GM15510 (cell line): ENCODE measurements around the gene AREL1.

Experiments used
- POLR2A ChIP-seq: IDR thresholded peaks from 3 replicates; pipeline ENCODE4 v1.6.1; 2011; ENCODE audit warnings: borderline replicate concordance; ENCODE audit not compliant: insufficient read length; ENCODE audit errors: extremely low read depth

Gene AREL1, protein sequence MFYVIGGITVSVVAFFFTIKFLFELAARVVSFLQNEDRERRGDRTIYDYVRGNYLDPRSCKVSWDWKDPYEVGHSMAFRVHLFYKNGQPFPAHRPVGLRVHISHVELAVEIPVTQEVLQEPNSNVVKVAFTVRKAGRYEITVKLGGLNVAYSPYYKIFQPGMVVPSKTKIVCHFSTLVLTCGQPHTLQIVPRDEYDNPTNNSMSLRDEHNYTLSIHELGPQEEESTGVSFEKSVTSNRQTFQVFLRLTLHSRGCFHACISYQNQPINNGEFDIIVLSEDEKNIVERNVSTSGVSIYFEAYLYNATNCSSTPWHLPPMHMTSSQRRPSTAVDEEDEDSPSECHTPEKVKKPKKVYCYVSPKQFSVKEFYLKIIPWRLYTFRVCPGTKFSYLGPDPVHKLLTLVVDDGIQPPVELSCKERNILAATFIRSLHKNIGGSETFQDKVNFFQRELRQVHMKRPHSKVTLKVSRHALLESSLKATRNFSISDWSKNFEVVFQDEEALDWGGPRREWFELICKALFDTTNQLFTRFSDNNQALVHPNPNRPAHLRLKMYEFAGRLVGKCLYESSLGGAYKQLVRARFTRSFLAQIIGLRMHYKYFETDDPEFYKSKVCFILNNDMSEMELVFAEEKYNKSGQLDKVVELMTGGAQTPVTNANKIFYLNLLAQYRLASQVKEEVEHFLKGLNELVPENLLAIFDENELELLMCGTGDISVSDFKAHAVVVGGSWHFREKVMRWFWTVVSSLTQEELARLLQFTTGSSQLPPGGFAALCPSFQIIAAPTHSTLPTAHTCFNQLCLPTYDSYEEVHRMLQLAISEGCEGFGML

DNA sequence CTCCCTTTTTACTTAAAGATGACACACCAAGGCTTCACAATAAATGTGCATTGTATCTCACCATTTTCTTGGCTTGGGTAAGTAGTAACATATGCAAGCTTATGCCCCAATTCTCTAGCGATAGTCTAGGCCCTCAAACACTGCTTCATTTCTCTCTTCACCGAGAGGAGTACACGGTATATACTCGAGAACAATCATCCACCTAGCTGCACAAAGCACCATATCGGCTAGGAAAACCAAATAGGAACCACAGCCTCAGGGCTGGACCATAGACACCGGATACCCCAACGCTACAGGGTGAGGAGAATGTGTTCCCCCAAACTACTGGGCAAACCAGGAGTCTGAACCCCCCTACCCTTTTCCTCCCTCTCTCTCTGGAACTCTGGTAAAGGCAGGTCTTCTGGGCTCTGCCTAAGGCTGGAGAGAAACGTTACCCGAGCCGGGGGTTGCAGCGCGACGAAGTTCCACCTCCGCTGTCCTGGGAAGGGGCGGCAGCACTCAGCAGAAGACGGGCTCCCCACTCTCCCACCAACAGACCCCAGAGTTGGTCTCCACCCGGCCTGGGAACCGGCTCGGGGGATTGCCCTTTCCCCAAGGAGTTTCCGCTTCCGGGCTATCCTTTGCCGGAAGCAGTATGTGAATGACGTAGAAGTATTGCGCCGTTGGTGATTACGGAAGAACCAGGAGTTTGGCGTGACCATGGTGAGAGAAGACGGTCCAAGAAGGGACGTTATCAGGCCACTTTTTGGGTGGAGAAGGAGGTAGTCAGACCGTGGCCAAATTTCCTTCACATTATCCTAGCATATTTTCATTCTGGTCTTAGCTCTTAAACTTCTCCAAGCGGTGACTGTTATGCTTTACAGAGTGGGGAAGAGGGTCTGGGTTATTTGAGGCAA, at the start of gene AREL1, which contains the start of gene FCF1:
AREL1 (minus strand) TSS at position 582 of the 896 bp plus-strand sequence. CDS start 27,465 bp downstream, outside the sequence.
FCF1 (plus strand) TSS at position 646 of the 896 bp plus-strand sequence; CDS start at position 700, 54 bp downstream.
- peak; percentile 90 for TF ChIP-seq POLR2A

DNA sequence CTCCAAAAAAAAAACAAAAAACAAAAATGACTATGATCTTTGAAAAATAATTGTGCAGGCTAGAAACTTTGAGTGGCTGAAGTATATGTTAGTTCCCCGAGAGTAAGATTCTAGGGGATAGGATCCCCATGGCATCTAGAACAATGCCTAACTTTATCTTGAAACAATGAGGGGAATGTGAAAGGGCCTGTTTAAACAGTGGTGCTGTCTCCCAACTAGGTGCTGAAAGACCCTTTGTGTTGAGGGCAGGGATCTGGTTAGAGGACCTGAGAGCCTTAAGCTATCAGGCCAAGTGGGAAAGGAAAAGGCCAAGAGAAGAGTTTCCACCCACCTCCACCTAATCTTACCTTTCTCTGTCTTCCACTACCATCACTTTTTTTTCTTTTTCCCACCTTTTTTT, 43.4 kb upstream of the AREL1 start:
- no peak for TF ChIP-seq POLR2A

DNA sequence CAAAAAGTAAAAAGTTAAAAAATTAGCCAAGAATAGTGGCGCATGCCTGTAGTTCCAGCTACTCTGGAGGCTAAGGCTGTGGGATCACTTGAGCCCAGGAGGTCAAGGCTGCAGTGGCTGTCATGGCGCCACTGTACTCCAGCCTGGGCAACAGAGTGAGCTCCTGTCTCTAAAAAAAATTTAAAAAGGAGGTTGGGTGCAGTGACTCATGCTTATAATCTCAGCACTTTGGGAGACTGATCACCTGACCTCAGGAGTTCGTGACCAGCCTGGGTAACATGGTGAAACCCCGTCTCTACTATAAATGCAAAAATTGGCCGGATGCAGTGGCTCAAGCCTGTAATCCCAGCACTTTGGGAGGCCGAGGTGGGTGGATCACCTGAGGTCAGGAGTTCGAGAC, 42.0 kb upstream of the AREL1 start:
- TF ChIP-seq POLR2A = no peak

DNA sequence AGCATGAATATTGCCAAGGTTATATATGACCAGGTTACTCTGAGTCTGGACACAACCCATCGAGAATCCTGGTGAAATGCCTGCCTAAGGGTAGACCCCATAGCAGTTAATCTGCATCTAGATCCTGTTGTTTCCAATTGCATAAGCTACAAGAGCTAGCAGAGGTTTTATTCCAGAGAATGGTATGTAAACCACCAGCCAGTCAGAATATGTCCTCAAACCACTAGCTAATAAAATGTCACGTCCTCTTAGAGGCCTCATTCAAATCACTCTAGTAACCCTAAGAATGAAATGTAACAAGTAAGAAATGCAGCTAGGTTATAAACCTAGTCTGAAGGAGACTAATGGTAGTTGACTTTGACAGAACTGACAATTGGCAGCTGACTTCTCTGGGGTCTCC, 41.3 kb upstream of the AREL1 start:
- TF ChIP-seq POLR2A = no peak

DNA sequence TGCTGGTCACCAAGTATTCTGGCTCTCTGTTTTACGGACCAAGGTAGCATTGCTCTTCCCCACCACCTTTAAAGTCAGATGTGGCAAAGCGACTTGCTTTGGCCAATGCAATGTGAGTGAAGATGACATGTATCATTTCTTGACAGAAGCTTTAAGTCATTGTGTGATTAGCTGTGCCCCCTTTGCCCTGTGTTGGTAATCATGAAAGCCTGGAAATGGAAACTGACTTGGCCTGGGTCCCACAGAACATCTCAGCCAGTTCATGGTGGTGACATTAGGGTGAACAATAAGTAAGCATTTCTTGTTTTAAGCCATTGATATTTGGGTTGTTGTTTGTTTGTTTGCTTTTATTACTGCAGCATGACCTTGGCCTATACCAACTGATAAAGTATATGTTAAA, 34.4 kb upstream of the AREL1 start:
- no peak for TF ChIP-seq POLR2A

DNA sequence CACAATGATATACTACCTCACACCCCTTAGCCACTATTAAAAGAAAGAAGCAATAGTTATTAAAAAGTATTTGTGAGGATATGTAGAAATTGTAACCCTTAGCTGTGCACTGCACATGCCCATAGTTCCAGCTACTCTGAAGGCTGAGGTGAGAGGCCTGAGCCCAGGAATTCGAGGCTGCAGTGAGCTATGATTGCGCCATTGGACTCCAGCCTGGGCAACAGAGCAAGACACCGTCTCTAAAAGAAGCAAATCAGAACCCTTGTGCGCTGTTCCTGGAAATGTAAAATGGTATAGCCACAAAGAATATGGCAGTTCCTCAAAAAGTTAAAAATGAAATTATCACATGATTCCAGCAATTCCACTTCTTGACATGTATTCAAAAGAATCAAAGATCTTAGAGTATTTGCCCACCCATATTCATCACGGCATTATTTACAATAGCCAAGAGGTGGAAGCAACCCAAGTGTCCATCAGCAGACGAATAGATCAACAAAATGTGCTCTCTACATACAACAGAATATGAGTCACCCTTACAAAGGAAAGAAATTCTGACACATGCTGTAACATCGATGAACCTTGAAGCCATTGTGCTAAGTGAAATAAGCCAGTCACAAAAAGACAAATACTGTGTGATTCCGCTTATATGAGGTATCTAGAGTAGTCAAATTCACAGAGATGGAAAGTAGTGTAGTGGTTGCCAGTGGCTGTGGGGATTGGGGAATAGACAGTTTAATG, 26.6 kb upstream of the AREL1 start:
- TF ChIP-seq POLR2A = no peak

DNA sequence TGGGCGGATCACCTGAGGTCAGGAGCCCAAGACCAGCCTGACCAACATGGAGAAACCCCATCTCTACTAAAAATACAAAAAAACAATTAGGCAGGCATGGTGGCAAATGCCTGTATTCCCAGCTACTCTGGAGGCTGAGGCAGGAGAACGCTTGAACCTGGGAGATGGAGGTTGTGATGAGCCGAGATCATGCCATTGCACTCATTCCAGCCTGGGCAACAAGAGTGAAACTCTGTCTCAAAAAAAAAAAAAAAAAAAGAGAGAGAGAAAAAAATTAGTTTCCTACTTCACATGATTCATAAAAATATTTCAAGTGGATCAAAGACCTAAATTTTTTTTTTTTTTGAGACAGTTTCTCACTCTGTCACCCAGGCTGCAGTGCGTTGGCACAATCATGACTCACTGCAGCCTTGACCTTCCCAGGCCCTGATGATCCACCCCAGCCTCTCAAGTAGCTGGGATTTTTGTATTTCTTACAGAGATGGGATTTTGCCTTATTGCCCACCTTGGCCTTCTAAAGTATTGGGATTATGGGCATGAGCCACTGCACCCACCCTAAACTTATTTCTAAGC, 25.0 kb upstream of the AREL1 start:
- no peak for TF ChIP-seq POLR2A

DNA sequence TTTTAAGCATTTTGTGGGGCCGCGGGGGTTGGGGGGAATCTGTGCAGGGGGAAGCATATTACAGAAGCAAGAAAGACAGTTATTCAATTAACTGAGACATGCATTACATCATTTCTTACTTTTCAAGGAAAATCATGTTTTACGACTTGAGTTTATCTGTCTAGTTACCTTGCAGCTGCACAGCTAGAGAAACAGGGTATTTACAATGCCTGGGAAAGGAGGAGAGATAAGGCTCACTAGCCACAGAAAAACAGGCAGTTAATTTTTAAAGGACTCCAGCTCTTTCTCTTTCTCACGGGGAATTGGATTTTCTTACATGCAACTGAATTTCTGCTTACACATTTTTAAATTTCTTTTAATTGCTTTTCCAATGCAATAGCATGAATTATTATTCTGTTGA, 22.2 kb upstream of the AREL1 start:
- TF ChIP-seq POLR2A = no peak

DNA sequence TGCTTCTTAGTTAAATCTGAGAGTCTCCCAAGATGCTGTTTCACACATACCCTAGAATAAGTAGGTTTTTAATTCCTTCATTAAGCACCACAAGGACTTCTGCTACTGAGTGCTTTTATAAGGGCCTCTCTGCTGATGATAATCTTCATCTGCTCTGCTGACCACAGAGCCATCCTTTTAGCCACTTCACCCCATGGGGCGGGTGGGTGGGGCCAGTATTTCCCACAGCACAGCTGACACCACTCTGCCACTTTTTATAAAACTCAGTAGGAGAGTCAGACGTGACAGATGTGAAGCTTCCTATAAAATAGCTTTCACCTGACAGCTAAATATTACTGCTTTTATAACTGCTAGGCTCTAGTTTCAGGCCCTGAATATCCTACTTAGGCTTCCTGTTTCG, 20.3 kb upstream of the AREL1 start:
- TF ChIP-seq POLR2A = no peak

DNA sequence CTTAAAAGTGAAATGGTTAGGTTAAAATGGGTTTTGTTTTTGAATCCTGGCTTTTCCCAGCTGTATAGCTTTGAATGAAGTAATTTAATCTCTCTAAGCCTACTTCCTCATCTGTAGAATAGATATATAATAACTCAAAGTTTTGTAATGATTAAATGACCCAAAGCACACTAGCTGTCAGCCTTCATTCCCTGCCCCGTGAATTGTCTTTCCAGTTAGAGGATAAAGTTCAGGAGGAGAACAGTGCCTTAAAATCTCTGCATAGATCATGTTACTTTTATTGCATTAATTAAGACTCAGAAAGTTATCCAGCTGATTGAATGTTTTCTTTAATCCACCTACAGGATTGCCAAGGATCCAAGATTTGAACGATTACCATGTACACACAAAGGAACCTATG, 19.5 kb upstream of the AREL1 start:
- no peak for TF ChIP-seq POLR2A

DNA sequence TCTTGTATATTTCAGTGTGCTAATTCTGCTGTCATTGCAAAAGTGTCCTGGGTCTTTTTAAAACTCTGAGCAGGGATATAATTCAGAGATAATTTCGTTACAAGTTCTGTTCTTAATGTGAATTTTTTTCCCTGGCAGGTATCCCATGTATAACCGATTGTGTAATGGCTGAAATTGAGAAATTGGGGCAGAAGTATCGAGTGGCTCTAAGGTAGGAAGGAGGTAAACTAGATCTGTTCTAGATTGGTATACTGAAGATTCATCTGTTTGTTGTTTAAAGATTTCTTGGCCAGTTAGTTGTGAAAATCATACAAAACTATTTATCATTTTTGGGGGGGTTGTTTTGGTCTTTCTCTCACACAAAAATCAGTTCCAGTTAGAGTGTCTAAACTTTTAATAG, 10.3 kb upstream of the AREL1 start:
- TF ChIP-seq POLR2A = no peak

DNA sequence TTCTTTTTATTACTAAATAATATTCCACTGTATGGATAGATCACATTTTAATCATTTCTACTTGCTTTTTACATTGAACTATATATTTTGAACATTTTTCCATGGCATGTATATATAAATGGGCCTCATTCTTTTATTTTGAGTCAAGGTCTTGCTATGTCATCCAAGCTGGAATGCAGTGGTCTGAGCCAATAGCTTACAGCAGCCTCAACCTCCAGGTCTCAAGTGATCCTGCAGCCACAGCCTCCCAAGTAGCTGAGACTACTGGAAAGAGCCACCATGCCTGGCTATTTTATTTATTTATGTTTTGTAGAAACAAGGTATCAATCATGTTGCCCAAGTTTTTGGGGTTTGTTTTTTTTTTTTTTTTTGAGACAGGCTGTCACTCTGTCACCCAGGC, 7.6 kb upstream of the AREL1 start:
- no peak for TF ChIP-seq POLR2A

DNA sequence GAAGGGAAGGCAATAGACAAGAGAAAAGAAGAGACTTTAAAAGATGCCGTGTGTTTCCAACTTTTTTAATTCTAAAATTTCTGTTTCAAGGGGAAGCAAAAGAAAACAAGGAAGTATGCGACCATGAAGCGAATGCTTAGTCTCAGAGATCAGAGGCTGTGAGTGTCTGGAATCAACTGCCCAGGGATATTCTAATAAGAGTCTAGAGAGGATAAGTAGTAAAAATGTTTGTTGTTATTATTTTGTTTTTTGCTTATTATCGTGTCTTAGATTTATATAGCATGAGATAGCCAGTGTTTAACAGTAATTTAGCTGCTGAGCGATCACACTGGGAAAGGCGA, 485 bp upstream of the AREL1 start:
- no peak for TF ChIP-seq POLR2A

DNA sequence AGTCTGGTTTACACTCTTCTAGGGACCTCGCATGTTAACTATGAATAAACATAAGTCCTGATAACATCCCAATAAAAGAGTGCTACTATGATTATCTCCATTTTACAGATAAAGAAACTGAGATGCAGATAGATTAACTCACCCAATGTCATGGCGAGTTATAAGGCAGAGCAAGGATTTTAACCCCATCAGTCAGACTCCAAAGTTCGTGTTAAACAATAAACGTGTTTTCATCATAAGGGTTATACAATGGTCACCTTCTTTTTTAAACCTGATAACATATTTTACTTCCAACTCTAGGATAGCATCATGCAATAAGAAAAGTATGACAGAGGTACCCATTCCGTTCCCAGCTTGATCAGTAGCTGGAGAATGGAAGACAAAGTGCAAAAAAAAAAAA, 1.2 kb downstream of the AREL1 start:
- no peak for TF ChIP-seq POLR2A

DNA sequence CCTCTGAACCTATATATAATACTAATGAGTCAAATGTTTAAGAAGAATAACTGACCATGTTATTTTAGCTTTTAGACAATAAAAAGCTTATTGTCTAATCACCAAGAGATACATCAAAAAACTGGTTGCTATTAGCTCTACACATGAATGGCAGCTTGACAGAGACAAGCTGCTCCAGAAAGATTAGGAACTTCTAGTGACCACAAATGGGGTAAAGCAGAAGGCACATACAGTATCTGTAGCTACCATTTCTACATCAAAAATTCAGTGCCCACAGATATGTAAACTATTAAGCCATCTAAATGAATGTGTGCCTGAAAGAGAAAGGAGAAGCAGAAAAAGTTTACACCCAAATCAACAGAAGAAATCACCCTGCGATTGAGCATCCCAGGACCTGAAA, 2.4 kb downstream of the AREL1 start:
- TF ChIP-seq POLR2A = no peak
